ENCODE measurements around the gene RAD1.

RAD1 gene

DNA sequence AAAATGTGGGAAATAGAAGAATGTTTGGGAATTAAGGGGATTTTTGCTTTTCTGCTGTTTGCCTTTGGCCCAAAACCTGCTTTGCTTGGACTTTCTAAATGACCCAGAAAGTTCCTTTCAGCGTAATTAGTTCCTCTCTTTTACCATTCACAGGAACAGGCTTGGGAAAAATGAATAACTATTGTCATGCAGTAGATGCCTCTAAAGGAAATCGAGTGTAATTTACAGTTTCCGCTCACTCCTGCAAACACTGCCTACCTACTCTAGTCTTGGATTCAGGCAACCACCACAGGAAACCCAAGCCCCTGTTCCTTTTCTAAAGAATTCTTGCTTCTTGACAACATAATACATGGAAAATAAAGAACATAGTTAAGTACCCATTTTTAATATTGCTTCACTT is 51.4 kb downstream of the RAD1 start:
- DNase-seq (ENCODE audit: low read depth): no peak

DNA sequence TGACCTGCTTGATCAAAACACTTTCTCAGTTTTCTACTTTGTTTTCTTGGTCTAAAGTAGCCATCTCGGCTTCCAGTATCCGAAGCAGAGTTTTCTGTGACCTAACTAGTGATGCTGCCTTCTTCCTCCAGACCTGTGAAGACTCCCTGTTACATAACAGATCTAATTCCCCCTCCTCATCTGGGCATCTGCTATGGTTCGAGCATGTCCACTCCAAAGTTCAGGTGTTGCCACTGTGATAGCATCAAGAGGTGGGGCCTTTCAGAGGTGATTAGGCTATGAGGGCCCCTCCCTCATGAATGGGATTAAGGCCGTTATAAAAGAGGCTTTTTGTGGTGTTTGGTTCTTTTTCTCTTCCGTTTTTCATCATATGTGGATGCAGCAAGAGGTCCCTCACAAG is 56.1 kb downstream of the RAD1 start:
- no peak for DNase-seq (ENCODE audit: low read depth)

DNA sequence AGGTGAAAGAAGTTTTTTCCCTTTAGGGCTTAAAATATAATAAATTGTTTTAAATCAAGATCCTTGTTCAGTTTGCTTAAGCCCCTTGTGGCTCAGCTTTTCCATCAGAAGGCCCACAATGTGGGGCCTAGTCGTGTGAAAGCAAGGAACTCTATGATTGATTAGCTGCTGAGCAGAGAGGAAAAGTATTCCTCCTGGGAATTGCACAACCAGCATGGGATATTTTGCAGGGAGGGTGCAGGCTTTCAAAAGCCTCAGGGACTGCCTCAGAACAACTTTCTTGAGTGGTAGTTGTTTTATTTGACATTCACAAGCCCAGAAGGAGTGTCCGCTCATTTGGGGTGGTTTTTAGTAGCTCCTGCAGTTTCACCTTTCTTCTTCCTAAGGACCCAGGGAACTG is 56.5 kb downstream of the RAD1 start:
- DNase-seq (ENCODE audit: low read depth): no peak

DNA sequence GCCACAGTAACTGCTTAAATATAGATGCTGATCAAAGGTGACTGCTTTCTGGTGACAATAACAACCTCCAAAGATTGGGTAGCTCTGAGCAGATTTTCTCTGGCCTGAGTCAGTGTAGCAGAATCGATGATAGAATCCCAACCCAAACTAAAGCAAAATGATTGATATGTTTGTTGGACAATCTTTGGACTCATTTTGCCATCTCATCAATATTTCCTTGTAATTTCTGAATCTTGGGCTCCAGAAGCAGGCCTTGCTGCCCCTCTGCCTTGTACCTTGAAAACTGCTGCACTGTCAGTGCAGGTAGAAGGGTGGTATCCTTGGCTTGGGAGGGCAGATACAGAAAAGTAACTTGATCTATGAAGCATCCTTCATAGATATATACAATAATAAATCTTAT is 57.4 kb downstream of the RAD1 start:
- no peak for DNase-seq (ENCODE audit: low read depth)

DNA sequence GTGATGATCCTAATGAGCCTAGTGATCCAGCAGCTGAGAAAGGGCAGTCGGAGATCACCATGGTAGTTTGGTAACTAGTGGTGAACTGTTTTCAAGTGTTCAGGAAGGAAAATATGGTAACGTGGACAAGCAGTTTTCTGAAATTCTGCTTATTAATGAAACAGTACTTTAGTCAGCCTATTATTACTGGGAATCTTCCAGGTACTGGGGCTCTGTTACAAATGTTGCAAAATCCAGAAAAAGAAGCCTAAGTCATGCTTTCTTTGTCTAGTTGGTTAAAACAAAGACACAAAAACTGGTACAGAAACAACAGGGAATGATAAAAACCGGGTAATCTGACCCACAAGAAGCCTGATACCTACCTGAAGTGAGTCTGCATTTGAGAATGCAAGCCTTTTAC is 58.1 kb downstream of the RAD1 start:
- DNase-seq (ENCODE audit: low read depth): no peak

Measured in activated T-helper 9 cell treated with anti-CD3 and anti-CD28 coated beads, Interleukin-2, amount 50 U/mL, for 16 hours (primary cell).